HL-60/S4 (cell line): ENCODE measurements around the gene H2BK1.

Experiments used
- in situ Hi-C: fragments of 300-500 bp; cut with MboI; formaldehyde crosslinking; loops from 2 replicates; pipeline ENCODE4 v1.14.3; 2022; ENCODE audit warnings: low sequenced_read_pairs

The H2BK1 gene

DNA sequence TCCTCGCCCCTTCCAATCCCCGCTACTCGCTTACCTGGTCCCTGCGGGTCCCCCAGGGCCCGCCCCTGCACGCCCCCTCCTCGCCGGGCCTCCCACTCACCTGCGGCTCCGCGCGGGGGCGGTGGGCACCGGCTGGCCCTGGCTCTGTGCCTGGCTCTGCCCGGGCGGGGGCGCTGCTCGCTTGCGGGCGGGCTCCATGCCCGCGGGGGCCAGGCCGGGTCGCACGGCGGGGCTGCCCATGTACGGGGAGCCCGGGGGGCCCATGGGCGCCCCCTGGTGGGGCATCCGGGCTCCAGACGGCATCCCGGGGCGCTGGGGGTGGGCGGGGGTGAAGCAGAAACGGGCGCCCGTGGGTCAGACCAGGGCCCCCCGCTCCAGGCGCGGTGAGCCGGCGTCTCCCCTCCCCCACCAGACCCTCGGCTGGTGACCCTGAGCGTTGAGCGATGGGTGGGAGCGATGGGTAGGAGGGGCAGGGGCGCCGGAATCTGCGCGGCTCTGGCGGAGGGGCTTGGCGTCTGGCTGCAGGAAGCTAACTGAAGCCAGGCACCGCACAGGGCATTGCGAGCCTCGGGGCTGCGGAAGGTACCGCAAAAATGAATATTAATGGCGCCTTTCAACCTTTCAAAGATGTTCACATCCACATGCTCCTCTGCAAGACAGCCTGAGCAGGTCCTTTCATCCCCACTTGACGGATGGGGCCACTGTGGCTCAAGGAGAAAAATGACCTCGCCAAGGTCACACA is 35.2 kb upstream of the H2BK1 start:
- in situ Hi-C loops: no loop called here

DNA sequence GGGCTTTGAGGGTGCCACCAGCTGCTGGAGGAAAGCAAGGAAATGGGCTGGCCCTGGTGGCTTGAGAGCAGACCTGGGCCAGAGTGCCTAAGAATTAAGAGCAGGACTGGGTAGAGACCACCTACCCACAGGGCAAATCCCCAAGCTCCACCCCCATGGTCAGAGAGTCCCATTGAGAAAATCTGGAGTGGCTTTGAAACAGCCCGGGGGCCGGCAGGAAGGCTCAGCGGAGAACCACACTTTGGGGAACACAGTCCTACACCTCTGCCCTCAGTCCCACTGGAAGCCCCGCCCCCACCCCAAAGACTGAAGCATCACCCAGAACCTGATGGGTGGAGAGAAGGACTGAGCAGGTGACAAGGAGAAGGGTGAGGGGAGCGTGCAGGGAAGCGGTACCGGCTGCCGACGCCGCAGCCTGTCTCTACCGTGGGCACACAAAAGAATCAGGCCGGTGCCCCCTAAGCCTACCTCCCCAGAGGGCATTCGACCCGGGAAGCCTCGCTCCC is 34.6 kb upstream of the H2BK1 start:
- in situ Hi-C loops: no loop called here

DNA sequence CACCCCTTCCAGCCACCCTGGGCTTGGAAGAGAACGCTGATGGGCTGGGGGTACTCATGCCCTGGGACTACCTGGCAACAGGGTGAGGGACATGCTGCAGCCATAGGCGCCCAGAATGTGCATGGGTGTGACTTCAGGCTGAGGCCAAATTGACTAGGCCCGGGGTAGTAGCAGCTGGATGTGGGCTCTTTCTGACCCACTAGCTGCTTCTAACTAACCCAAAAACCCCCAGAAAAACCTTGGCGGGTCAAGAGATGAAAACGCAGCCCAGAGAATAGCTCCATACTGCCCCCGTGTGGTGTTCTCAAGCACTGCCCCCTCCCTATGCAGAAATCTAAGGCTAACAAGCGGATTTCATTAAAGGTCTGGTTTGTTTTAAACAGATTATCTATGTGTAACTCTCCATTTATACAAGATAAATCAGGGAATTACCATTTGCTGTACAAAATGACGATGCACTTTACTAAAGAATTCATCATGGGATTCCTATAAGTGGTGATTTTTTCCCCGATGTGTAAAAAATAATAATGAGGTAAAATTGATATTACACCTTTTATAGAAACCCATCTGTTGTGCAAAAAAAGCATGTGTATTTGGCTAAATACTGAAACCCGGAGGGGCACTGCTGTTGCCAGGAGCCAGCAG is 34.0 kb upstream of the H2BK1 start:
- in situ Hi-C loops: no loop called here

DNA sequence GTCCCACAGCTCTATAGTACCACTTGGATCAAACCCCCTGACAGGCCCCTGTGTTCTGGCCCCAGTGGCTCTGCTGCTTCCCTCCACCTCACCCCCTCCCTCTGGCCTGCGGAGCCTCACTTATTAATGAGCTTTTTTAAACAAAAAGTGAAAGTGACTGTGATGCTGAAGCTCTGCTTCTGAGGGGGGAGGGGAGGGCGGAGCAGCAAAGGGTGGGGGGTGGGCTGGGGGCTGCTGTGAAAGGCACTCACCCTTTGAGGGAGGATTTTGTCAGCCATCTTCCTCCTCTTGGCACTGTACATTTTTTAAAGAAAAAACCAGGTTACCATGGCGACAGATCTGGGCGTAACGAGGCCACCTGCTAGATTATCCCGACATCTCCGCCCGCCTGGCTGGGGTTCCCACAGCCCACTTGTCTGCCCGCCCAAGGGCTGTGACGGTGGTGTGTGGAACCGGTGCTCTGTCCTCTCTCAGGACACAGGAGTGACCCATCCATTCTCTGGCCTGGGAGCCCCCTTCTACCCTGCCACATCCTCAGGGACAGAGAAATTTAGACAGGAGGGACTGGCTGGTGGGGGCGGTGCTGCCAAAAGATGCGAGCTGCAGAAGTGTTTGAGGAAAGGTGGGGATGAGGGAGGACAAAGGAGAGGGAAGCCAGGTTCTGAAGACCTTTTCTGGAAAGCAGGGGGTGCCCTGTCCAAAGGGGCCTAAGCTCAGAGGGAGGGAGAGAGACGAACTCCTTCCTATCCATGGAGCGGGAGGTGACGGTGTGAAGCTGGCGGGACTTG is 33.3 kb upstream of the H2BK1 start:
- in situ Hi-C loops: no loop called here

DNA sequence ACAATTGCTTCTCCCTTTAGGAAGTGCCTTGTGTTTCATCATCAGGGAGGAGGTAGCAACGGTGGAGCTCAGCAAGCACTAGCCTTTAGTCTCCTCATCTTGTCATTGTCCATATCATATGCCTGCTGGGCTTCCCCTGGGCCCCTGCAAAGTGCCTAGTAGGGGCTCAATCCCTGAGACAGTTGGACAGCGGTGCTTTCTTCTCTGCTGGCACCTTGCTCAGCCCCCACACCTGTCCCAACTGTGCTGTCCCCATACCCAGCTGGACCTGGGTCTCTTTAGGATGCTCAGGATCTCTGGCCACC is 32.7 kb upstream of the H2BK1 start:
- in situ Hi-C loops: no loop called here

DNA sequence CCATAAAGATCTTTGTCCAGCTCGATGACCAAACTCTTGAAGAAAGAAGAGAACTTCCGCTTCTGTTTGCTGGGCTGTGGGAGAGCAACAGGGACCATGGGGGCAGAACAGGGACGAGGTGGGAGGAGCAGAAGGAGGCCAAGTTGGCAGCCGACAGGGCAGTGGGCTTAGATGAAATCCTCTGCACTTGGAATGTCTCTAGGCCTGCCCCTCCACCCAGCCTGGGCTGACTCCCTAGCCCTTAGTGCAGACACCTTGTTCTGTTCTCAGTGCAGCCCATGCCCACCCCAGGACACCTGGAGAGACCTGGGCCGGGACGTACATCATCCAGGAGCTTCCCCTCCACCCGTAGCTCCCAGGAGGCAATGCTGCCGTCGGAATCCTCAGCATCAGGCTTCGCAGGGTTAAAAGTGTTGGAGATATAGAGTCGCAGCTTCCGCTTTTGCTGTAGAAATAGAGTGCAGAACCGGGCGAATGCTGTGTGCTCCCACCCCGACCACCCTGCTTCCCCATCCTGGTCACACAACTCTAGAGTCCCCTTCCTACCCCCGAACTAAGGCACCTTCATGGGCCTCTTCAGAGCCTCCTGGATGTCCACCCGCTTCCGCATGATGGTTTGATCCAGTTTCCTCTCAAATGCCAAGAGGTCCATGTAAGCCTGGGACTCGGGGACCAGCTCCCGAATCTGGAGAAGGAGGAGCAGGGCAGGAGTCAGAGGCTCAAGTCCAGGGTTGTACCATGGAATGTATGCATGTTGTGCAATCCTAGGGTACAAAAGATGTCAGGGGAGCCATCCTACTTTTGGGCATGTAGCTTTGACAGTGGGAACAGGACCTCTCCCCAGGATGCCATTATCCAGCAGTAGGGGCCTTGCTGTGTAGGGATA is 32.1 kb upstream of the H2BK1 start:
- in situ Hi-C loops: no loop called here

DNA sequence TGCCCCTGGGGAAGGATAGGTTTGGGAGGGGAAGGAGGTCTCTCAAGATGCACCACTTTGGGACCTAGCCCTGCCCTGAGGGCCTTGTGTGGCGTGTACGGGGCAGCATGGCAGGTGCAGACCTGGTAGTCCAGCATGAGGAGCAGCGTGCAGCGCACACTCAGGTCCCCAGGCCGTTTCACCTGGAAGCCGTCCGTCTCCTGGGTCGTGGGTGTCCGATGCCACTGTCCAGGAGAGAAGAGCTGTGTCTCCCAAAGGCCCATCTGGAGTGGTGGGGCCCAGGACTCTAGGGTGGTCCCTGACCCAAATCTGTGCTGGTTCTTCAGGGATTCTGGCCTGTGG is 31.4 kb upstream of the H2BK1 start:
- in situ Hi-C loops: no loop called here

DNA sequence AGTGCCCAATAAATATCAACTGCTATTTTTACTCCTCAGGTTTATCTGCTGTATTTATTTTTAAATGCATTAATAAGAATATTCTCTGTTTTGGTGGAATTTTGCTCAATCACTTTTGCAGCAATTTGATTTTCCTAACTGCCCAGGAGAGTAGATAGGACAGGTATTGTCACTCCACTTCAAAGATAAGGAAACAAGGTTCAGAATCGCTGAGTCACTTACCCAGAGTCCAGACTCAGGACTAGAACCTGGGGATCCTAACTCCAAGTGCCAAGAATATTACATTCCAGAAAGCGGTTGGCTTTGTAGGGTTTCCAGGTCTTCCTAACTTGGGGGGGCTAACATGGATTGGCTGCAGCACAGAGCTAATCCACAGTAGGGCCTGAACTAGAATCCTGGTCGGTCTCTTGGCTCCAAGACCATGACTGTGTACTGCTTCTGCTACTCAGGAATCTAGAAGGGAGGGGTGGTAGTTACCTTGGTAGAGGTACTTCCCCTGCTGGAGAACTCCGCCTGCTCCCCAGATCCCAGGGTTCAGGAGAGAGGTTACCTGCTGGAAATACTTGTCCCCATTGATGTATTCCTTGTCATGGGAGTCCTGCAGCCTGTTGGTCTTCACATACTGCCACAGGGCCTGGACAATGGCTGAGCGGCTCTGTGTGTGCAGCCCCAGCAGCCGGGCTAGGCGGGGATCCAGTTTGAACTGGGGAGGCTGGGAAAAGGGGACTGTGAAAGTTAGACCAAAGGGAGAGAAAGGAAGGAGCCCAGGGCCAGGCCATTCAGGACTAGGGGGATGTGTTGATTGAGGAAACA is 30.9 kb upstream of the H2BK1 start:
- in situ Hi-C loops: no loop called here

DNA sequence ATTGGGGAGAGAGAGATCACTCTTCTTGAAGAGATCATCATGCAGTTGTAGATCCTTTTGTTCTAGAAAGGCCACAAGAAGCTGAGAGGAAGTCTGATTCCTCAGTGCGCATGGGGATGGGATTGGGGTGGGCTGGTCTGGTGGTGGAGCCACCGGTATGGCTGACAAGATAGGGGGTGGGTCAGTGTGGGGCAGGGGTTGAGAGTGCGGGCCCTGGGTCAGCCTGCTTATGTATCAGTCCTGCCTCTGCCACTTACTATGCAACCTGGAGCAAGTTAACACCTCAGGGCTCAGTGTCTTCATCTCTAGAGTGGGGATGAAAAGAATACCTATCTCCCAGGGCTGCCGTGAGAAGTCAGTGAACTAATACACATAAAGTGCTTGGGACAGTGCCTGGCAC is 30.2 kb upstream of the H2BK1 start:
- in situ Hi-C loops: no loop called here

DNA sequence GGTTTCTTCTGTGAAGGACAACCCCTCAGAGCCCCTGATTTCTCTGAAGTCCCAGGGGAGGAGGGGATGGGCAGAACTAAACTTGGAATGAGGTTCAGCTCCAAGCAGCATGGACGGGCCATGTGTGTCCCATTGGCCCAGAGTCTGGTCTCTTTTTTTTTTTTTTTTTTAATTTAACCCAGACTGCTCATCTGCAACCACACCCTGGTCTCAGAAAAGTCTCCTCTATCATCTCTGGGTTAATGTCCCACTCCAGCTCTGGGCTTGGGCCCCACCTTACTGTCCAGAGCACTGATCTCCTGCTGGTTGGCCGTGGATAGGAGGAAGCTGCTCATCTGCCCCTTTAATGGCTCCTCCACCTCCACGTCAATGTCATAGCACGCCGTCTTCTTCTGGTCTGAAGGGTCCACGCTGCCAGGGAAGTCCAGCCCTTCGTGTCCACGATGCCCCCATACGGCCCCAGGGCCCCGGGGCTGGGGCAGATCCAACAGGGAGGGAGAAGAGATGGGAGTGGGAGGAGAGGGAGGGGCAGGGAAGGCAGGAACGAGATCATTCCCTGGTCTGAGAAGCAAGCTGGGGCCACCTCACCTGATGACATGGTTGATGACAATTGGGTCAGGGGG is 29.7 kb upstream of the H2BK1 start:
- in situ Hi-C loops: no loop called here

DNA sequence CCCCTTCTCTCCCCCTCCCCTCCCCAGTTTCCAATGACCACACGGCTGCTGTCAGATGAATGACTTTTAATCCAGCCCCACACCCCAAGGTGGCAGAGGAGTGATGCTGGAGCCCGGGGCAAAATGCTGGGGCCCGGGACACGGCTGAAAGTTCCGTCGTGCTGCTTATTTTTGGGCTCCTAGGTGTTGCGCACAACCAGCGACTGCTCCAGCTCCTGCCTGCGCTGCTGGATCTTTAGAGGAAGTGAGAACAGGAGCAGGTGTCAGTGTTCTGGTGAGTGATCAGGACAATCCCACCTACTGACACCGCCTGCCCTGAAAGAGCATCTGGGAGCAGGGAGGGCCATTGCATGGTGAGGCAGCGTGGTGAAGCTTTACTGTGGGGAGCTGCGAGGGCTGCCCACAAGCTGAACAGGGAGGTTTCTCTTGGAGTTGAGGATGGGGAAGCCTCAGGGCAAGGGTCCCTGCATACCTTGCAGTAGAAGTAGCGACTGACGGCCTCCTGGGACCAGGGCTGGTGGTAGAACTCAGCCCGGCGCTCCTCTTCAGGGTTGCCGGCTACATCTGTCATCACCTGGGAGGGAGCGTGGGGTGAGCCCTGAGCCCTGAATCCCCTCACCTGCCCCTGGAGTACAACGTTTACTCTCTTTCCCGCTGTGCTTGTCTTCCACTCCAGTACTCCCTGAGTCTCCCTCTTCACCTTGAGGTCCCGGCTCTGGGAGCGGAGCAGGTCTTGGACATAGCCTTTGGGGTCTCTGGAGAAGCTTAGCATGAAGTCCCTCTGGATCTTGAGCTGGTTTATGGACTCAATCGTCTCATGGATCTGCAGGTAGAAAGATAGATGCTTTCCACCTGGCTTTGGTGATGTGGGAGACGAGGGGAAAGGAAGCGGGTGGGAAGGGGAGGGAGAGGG is 28.9 kb upstream of the H2BK1 start:
- in situ Hi-C loops: no loop called here

DNA sequence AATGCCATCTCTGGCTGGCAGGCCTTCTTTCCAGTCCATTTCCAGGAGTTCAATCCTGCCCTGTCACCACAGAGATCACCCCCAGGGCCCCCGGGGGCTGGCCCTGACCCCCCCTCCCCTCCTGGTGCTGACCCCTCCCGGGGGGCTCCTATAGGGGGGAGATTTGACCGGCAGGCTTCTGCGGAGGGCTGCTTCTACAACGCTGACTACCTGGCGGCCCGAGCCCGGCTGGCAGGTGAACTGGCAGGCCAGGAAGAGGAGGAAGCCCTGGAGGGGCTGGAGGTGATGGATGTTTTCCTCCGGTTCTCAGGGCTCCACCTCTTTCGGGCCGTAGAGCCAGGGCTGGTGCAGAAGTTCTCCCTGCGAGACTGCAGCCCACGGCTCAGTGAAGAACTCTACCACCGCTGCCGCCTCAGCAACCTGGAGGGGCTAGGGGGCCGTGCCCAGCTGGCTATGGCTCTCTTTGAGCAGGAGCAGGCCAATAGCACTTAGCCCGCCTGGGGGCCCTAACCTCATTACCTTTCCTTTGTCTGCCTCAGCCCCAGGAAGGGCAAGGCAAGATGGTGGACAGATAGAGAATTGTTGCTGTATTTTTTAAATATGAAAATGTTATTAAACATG is 28.0 kb upstream of the H2BK1 start:
- in situ Hi-C loops: no loop called here

DNA sequence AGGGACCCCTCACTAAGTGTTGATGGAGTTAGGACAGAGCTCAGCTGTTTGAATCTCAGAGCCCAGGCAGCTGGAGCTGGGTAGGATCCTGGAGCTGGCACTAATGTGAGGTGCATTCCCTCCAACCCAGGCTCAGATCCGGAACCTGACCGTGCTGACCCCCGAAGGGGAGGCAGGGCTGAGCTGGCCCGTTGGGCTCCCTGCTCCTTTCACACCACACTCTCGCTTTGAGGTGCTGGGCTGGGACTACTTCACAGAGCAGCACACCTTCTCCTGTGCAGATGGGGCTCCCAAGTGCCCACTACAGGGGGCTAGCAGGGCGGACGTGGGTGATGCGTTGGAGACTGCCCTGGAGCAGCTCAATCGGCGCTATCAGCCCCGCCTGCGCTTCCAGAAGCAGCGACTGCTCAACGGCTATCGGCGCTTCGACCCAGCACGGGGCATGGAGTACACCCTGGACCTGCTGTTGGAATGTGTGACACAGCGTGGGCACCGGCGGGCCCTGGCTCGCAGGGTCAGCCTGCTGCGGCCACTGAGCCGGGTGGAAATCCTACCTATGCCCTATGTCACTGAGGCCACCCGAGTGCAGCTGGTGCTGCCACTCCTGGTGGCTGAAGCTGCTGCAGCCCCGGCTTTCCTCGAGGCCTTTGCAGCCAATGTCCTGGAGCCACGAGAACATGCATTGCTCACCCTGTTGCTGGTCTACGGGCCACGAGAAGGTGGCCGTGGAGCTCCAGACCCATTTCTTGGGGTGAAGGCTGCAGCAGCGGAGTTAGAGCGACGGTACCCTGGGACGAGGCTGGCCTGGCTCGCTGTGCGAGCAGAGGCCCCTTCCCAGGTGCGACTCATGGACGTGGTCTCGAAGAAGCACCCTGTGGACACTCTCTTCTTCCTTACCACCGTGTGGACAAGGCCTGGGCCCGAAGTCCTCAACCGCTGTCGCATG is 27.2 kb upstream of the H2BK1 start:
- in situ Hi-C loops: no loop called here

DNA sequence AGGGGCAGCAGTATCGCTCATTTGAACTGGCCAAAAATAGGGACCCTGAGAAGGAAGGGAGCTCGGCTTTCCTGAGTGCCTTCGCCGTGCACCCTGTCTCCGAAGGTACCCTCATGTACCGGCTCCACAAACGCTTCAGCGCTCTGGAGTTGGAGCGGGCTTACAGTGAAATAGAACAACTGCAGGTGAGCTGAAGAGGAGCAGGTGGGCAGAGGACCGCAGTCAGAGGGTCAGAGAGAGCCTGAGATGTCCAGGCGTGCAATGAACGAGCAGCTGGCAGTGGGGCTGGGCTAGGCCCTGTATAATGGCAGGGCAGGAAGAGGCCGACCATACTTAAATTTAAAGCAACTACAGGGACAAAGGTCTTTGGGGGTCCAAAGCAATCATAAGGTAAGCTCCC is 26.1 kb upstream of the H2BK1 start:
- in situ Hi-C loops: no loop called here

DNA sequence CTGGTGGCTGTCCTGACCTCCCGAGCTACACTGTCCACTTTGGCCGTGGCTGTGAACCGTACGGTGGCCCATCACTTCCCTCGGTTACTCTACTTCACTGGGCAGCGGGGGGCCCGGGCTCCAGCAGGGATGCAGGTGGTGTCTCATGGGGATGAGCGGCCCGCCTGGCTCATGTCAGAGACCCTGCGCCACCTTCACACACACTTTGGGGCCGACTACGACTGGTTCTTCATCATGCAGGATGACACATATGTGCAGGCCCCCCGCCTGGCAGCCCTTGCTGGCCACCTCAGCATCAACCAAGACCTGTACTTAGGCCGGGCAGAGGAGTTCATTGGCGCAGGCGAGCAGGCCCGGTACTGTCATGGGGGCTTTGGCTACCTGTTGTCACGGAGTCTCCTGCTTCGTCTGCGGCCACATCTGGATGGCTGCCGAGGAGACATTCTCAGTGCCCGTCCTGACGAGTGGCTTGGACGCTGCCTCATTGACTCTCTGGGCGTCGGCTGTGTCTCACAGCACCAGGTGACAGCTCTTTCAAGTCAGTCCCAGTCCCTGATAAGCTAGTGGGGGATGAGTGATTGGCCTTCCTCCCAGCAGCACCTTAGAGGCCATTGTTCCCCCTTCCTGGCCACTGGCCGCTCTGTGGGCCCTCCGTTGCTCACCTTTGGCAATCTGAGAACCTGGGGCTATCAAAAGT is 25.0 kb upstream of the H2BK1 start:
- in situ Hi-C loops: no loop called here

DNA sequence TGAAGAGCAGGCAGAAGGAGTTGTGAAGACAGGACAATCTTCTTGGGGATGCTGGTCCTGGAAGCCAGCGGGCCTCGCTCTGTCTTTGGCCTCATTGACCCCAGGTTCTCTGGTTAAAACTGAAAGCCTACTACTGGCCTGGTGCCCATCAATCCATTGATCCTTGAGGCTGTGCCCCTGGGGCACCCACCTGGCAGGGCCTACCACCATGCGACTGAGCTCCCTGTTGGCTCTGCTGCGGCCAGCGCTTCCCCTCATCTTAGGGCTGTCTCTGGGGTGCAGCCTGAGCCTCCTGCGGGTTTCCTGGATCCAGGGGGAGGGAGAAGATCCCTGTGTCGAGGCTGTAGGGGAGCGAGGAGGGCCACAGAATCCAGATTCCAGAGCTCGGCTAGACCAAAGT is 23.5 kb upstream of the H2BK1 start:
- in situ Hi-C loops: no loop called here
